ENCODE results near the gene SLC49A3. TPM values are rescaled to one million over a fixed set of nuclear protein-coding genes. Genes with fewer than 3 reads are reported as not detected.
"Not testable (repeated sequence)": the region's sequence is repeated elsewhere in the genome, so short reads cannot be mapped to it uniquely, and the experiment has no call there.

Gene SLC49A3
- total RNA-seq, 2 donors from 2014 or later, result 15.1 to 16.4 TPM

GRCh38 chr4:636628-637159 is 52.3 kb downstream of the SLC49A3 start:
- peak; percentile 40 for DNase-seq
- Histone ChIP-seq H3K27me3 (ENCODE audit: control insufficient read depth, insufficient read depth, low read length, poor library complexity, severe bottlenecking) (no peaks in the 10 kb centered on the region), H3K36me3 (ENCODE audit: control insufficient read depth, insufficient read depth, low read length) (no peaks in the 10 kb centered on the region), H3K4me1 (ENCODE audit: control insufficient read depth, insufficient read depth, low read length) (no peaks in the 10 kb centered on the region), H3K9ac (ENCODE audit: extremely low read depth, low read length, poor library complexity, severe bottlenecking) (no peak overlapping the region), H3K27ac (ENCODE audit: low read depth, low read length) (no peak overlapping the region), H3K4me3 (ENCODE audit: low read length) (no peak overlapping the region), H3K9me3 (ENCODE audit: control insufficient read depth, low read length) (no peaks in the 10 kb centered on the region)
- no peak for TF ChIP-seq CTCF (conservative IDR thresholded peaks at IDR 0.05)
- WGBS, 2 experiments (ENCODE audit: insufficient coverage in 1 of 2, insufficient read length in 1 of 2), result 88 to 90% methylated on average over 7 to 11 of the region's 13 CpGs
- H3K36me3 Mint-ChIP-seq (ENCODE audit: low read depth), result no peaks in the 10 kb centered on the region
- peaks cover 19% of the 10 kb centered on the region for H3K9me3 Mint-ChIP-seq
- no peaks in the 10 kb centered on the region for H3K4me1 Mint-ChIP-seq
- no peaks in the 10 kb centered on the region for H3K27me3 Mint-ChIP-seq (ENCODE audit: insufficient read depth)
- no peak overlapping the region for H3K27ac Mint-ChIP-seq
- no peak overlapping the region for H3K4me3 Mint-ChIP-seq

- peak; percentile 30 for DNase-seq
- H3K4me1 Mint-ChIP-seq, result no peaks in the 10 kb centered on the region
- peaks cover 18% of the 10 kb centered on the region for H3K9me3 Mint-ChIP-seq
- Histone ChIP-seq H3K36me3 (ENCODE audit: control insufficient read depth, insufficient read depth, low read length) (no peaks in the 10 kb centered on the region), H3K27ac (ENCODE audit: low read depth, low read length) (no peak overlapping the region), H3K4me1 (ENCODE audit: control insufficient read depth, insufficient read depth, low read length) (no peaks in the 10 kb centered on the region), H3K27me3 (ENCODE audit: control insufficient read depth, insufficient read depth, low read length, poor library complexity, severe bottlenecking) (no peaks in the 10 kb centered on the region), H3K9me3 (ENCODE audit: control insufficient read depth, low read length) (no peaks in the 10 kb centered on the region), H3K4me3 (ENCODE audit: low read length) (no peak overlapping the region), H3K9ac (ENCODE audit: extremely low read depth, low read length, poor library complexity, severe bottlenecking) (no peak overlapping the region)
- H3K4me3 Mint-ChIP-seq, result no peak overlapping the region
- no peak for TF ChIP-seq CTCF (conservative IDR thresholded peaks at IDR 0.05)
- H3K27ac Mint-ChIP-seq, result no peak overlapping the region
- no peaks in the 10 kb centered on the region for H3K27me3 Mint-ChIP-seq (ENCODE audit: insufficient read depth)
- 90% methylated on average over 12 to 22 of the region's 22 CpGs for WGBS, 2 experiments (ENCODE audit: insufficient coverage in 1 of 2, insufficient read length in 1 of 2)
- H3K36me3 Mint-ChIP-seq (ENCODE audit: low read depth), result no peaks in the 10 kb centered on the region
Observed at GRCh38 chr4:635851-636627, 52.9 kb downstream of the SLC49A3 start.

GRCh38 chr4:635066-635835 is 53.7 kb downstream of the SLC49A3 start:
- peaks cover 17% of the 10 kb centered on the region for H3K9me3 Mint-ChIP-seq
- H3K4me1 Mint-ChIP-seq, result not testable (repeated sequence)
- peak; percentile 29 for DNase-seq

More at GRCh38 chr4:635066-635835, 53.7 kb downstream of the SLC49A3 start:
- H3K36me3 Mint-ChIP-seq (ENCODE audit: low read depth); H3K4me3 ChIP-seq (ENCODE audit: low read length); H3K9ac ChIP-seq (ENCODE audit: extremely low read depth, low read length, poor library complexity, severe bottlenecking); H3K4me1 ChIP-seq (ENCODE audit: control insufficient read depth, insufficient read depth, low read length); H3K9me3 ChIP-seq (ENCODE audit: control insufficient read depth, low read length); H3K4me3 Mint-ChIP-seq; H3K27ac ChIP-seq (ENCODE audit: low read depth, low read length); H3K36me3 ChIP-seq (ENCODE audit: control insufficient read depth, insufficient read depth, low read length); H3K27me3 ChIP-seq (ENCODE audit: control insufficient read depth, insufficient read depth, low read length, poor library complexity, severe bottlenecking); H3K27ac Mint-ChIP-seq; H3K27me3 Mint-ChIP-seq (ENCODE audit: insufficient read depth): not testable (repeated sequence)
- 92 to 94% methylated on average over 29 to 46 of the region's 46 CpGs for WGBS, 2 experiments (ENCODE audit: insufficient coverage in 1 of 2, insufficient read length in 1 of 2)
